HepG2 (cell line): Measurements from ENCODE around the gene AFAP1. TPM values are rescaled to one million over a fixed set of nuclear protein-coding genes. Genes with fewer than 3 reads are reported as not detected.

Experiments used
- ATF7 ChIP-seq, 2 experiments: fragments of 450-650 bp in 1 of 2; sonication (generic) in 1 of 2; formaldehyde crosslinking in 1 of 2; IDR thresholded peaks; 2 replicates each; pipeline versions ENCODE4 v1.4.0 to v1.6.1; 2016 to 2020; ENCODE audit warnings: antibody characterized with exemption in 1 of 2, mild to moderate bottlenecking in 1 of 2, missing genetic modification reagents in 1 of 2
- BCLAF1 ChIP-seq: fragments of 450-650 bp; IDR thresholded peaks from 2 replicates; pipeline ENCODE4 v1.6.1; 2017; ENCODE audit warnings: mild to moderate bottlenecking
- E2F1 ChIP-seq: sonication (generic); formaldehyde crosslinking; IDR thresholded peaks from 2 replicates; pipeline ENCODE4 v1.5.0; 2020; ENCODE audit warnings: missing genetic modification reagents
- HNF1A ChIP-seq, 2 experiments: sonication (generic) in 1 of 2; formaldehyde crosslinking in 1 of 2; IDR thresholded peaks; 2 replicates each; pipeline versions ENCODE4 v1.4.0 to v1.6.1; 2016 to 2020; ENCODE audit warnings: borderline replicate concordance in 1 of 2, low read depth in 1 of 2, mild to moderate bottlenecking in 1 of 2, missing genetic modification reagents in 1 of 2
- NCOA1 ChIP-seq: sonication (generic); formaldehyde crosslinking; IDR thresholded peaks from 2 replicates; pipeline ENCODE4 v1.9.0; 2021; ENCODE audit warnings: missing genetic modification reagents
- PHF5A ChIP-seq: IDR thresholded peaks from one replicate; pipeline ENCODE4 v1.6.1; 2018; ENCODE audit warnings: low read depth, missing genetic modification reagents; ENCODE audit not compliant: unreplicated experiment
- SRSF9 ChIP-seq: fragments of 200-400 bp; formaldehyde crosslinking; IDR thresholded peaks from 2 replicates; pipeline ENCODE4 v1.6.1; 2018; ENCODE audit warnings: borderline replicate concordance, mild to moderate bottlenecking, low read depth, low read length; ENCODE audit not compliant: insufficient read depth, poor library complexity, severe bottlenecking
- TSC22D2 ChIP-seq: sonication (generic); formaldehyde crosslinking; IDR thresholded peaks from 2 replicates; pipeline ENCODE4 v1.5.1; 2020; ENCODE audit warnings: missing genetic modification reagents, mild to moderate bottlenecking, borderline replicate concordance
- ZBTB7A ChIP-seq: sonication (generic); formaldehyde crosslinking; IDR thresholded peaks from 2 replicates; pipeline ENCODE4 v1.8.0; 2022; ENCODE audit warnings: mild to moderate bottlenecking, missing genetic modification reagents
- ZC3H13 ChIP-seq: sonication (generic); formaldehyde crosslinking; IDR thresholded peaks from 2 replicates; pipeline ENCODE4 v1.8.1; 2023; ENCODE audit warnings: mild to moderate bottlenecking, missing genetic modification reagents, moderate library complexity
- ZIK1 ChIP-seq: sonication (generic); formaldehyde crosslinking; IDR thresholded peaks from 2 replicates; pipeline ENCODE4 v1.5.0; 2020; ENCODE audit warnings: mild to moderate bottlenecking, low read depth, missing genetic modification reagents, borderline replicate concordance
- ZNF431 ChIP-seq: sonication (generic); formaldehyde crosslinking; IDR thresholded peaks from 2 replicates; pipeline ENCODE4 v1.9.0; 2022; ENCODE audit warnings: missing genetic modification reagents, low read depth, mild to moderate bottlenecking, borderline replicate concordance
- ZNF615 ChIP-seq: sonication (generic); formaldehyde crosslinking; IDR thresholded peaks from 2 replicates; pipeline ENCODE4 v1.5.0; 2020; ENCODE audit warnings: mild to moderate bottlenecking, missing genetic modification reagents, borderline replicate concordance
- ZNF687 ChIP-seq: sonication (generic); formaldehyde crosslinking; IDR thresholded peaks from 2 replicates; pipeline ENCODE4 v1.5.1; 2020; ENCODE audit warnings: mild to moderate bottlenecking, missing genetic modification reagents, moderate library complexity
- ZNF776 ChIP-seq: sonication (generic); formaldehyde crosslinking; IDR thresholded peaks from 2 replicates; pipeline ENCODE4 v1.4.0; 2020; ENCODE audit warnings: mild to moderate bottlenecking, missing genetic modification reagents
- ZNF83 ChIP-seq: sonication (generic); formaldehyde crosslinking; IDR thresholded peaks from 2 replicates; pipeline ENCODE4 v1.4.0; 2020; ENCODE audit warnings: missing genetic modification reagents, mild to moderate bottlenecking, borderline replicate concordance
- polyA plus RNA-seq, 8 experiments: library from polyadenylated mRNA; depleted of rRNA in 3 of 8; stranded (reverse) in 7 of 8; unstranded in 1 of 8; fragments of >200 nt; fragmentation: Illumina TruSeq in 4 of 8; extraction: Trizol in 4 of 8; gene quantifications; 2 replicates each; pipeline versions ENCODE4 v1.2.1 to v1.2.3, GENCODE V29; 2011 to 2016; ENCODE audit warnings: low read depth in 4 of 8, missing spikeins in 1 of 8, mixed read lengths in 1 of 8; ENCODE audit not compliant: insufficient read depth in 1 of 8
- total RNA-seq, 5 experiments: library from RNA; depleted of rRNA; stranded (reverse); fragments of >200 nt; fragmentation: Illumina TruSeq; extraction: Trizol; gene quantifications; 2 replicates each; pipeline ENCODE4 v1.2.3, GENCODE V29; 2016; ENCODE audit warnings: low read depth in 1 of 5

Gene AFAP1
- total and polyA plus RNA-seq, 2 of the 13 experiments (the other 11 are each of a cell fraction or from before 2014, with no cell fraction given) = 2.5 TPM

- no peak for TF ChIP-seq BCLAF1
- TF ChIP-seq ATF7 (IDR thresholded peaks at IDR 0.05) = no peak
- no peak for TF ChIP-seq ATF7 (CRISPR knock-in tag; IDR thresholded peaks at IDR 0.05)
- no peak for TF ChIP-seq ZIK1 (CRISPR knock-in tag)
- no peak for TF ChIP-seq NCOA1 (CRISPR knock-in tag)
- no peak for TF ChIP-seq TSC22D2 (CRISPR knock-in tag)
- TF ChIP-seq PHF5A (CRISPR knock-in tag) = no peak
- TF ChIP-seq ZNF776 = no peak
- TF ChIP-seq SRSF9 = no peak
- TF ChIP-seq HNF1A (IDR thresholded peaks at IDR 0.05; ENCODE audit: low read depth) = no peak
- TF ChIP-seq HNF1A (CRISPR knock-in tag; IDR thresholded peaks at IDR 0.05; ENCODE audit: borderline replicate concordance) = peak; percentile 34; the same call in 1 of the 2 replicates
- TF ChIP-seq ZNF687 (CRISPR knock-in tag) = peak; percentile 32; the same call in 1 of the 2 replicates
- no peak for TF ChIP-seq ZNF83 (CRISPR knock-in tag)
- TF ChIP-seq ZBTB7A (CRISPR knock-in tag) = no peak
- TF ChIP-seq ZNF615 (CRISPR knock-in tag) = no peak
- TF ChIP-seq ZNF431 = no peak
- TF ChIP-seq E2F1 (CRISPR knock-in tag) = no peak
- TF ChIP-seq ZC3H13 (CRISPR knock-in tag) = no peak
Measured at GRCh38 chr4:7765666-7766065, 174.0 kb downstream of the AFAP1 start (continued).
